ENCODE results near the gene CLEC20A. TPM values are rescaled to one million over a fixed set of nuclear protein-coding genes. Genes with fewer than 3 reads are reported as not detected.

The CLEC20A gene
- total RNA-seq, 4 donors from 2014 or later: not detected

DNA sequence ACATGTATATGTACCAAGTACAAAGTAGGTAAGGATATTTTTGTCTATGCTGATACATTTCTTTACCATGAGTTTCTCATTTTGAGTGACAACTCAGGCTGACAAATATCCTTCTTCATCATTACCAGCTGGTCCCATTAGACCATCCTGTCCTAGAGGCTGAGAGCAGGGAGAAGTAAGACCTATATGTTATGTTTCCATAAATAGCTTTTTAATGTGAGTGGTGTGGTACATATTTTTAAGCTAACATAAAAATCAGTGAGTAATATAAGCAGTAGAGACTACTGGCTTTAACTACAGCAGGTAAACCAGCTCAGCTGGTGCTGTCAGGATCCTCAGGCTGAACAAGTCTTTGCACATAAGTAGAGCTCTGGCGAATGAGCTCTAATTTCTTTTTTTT is 62.4 kb downstream of the CLEC20A start:
- intact Hi-C loops (cut with DNase I): no loop called here
- Histone ChIP-seq H3K9me3 (no peaks in the 10 kb centered on the region), H3K27ac (replicated peaks in 1 of 4) (no peak overlapping the region), H3K4me1 (peaks cover 0 to 4% (median 0%) of the 10 kb centered on the region in 4 donors), H3K4me3 (no peak overlapping the region), H3K36me3 (peaks cover 0 to under 1% (median 0%) of the 10 kb centered on the region in 4 donors), H3K27me3 (no peaks in the 10 kb centered on the region)
- 60% methylated on average over 1 of the region's 1 CpG for WGBS
- no peak for DNase-seq (ENCODE audit: extremely low spot score)
- TF ChIP-seq EP300 (IDR thresholded peaks at IDR 0.05): no peak
- no peak for TF ChIP-seq POLR2A (IDR thresholded peaks at IDR 0.05; ENCODE audit: low read depth)
- TF ChIP-seq, protein P1, sequence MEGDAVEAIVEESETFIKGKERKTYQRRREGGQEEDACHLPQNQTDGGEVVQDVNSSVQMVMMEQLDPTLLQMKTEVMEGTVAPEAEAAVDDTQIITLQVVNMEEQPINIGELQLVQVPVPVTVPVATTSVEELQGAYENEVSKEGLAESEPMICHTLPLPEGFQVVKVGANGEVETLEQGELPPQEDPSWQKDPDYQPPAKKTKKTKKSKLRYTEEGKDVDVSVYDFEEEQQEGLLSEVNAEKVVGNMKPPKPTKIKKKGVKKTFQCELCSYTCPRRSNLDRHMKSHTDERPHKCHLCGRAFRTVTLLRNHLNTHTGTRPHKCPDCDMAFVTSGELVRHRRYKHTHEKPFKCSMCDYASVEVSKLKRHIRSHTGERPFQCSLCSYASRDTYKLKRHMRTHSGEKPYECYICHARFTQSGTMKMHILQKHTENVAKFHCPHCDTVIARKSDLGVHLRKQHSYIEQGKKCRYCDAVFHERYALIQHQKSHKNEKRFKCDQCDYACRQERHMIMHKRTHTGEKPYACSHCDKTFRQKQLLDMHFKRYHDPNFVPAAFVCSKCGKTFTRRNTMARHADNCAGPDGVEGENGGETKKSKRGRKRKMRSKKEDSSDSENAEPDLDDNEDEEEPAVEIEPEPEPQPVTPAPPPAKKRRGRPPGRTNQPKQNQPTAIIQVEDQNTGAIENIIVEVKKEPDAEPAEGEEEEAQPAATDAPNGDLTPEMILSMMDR (IDR thresholded peaks at IDR 0.05): no peak

Small RNA genes lying within 50 kb of the gene (small RNA-seq; reads per million reads assigned to genes)
- gene RF00017: 0 reads per million in 3 donors

Other genes with a start within 250 kb of the CLEC20A start
- not detected for gene TEX35, start 16.1 kb upstream of the CLEC20A start, total RNA-seq
- 10 to 100 TPM in 3 of 4 donors, 1 to 10 TPM in 1; 9.3 to 22.8 (median 17.3) TPM for gene RALGPS2, start 228.3 kb upstream of the CLEC20A start, total RNA-seq